Heart left ventricle (tissue), 13 donors: ENCODE data around the gene TMED5.

Experiments
- POLR2A ChIP-seq, 2 donors: fragments of 450-650 bp; IDR thresholded peaks; one replicate each; pipeline ENCODE4 v1.6.1; 2017; ENCODE audit warnings: antibody characterized with exemption in 2 of 2, mild to moderate bottlenecking in 2 of 2, moderate library complexity in 2 of 2
- TF ChIP-seq, protein P1 (sequence below), 12 donors: fragments of 200-600 bp; sonication (generic) in 4 of 12; IDR thresholded peaks; one replicate each; pipeline versions ENCODE4 v1.5.0 to v1.8.0; 2018 to 2022; ENCODE audit warnings: antibody characterized with exemption in 12 of 12, mild to moderate bottlenecking in 5 of 12
- donor health status: ischemic (EF 13 %, LVEDD 7.1; RV severe dilation, severe dysfunction).
- donor health status: DM: no; HTN: yes; CAD: no.
- donor health status: DM: no; HTN: no; CAD: no.
- donor health status: ischemic (EF 25% LVEDD 6.9; RV normal size, moderate dysfunction).
- donor health status: ischemic (EF 25% LVEDD 5.7; RV mildly dilated, moderate dysfunction).
- donor health status: ischemic (EF 35%, LVEDD 5.7; RV mildly dilated, moderate dysfunction).
- donor health status: nonischemic (EF 11% LVEDD 7.7; RV severe dilation, severe dysfunction).
- donor health status: DM: yes; HTN: yes; CAD: no.
- donor health status: PGD.
- donor health status: ischemic (EF 29% LVEDD 5.4; RV normal size, mild dysfunction).
- donor health status: nonischemic (EF 23%, LVEDD 6.1; RV moderate dilation, normal function).

DNA sequence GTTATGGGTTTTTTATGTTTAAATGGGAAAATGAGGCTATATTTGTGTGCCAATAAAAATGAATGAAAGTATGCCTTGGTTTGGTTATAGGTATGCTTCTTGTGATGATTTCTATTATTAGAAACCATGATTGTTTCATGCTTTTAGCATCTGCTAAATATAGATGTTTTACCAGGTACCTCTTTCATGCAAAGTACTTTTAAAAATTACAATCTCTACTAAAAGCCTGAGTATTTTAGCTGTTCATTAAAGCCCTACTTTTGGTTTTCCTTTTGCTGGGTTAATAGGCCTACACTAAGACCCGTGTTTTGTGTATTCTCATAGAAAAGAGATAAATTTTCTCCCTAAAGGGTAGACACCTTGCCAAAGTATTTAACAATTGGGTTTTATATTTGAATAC, 69.1 kb downstream of the TMED5 start:
- no peak for TF ChIP-seq POLR2A (IDR thresholded peaks at IDR 0.05)
- TF ChIP-seq, protein P1, sequence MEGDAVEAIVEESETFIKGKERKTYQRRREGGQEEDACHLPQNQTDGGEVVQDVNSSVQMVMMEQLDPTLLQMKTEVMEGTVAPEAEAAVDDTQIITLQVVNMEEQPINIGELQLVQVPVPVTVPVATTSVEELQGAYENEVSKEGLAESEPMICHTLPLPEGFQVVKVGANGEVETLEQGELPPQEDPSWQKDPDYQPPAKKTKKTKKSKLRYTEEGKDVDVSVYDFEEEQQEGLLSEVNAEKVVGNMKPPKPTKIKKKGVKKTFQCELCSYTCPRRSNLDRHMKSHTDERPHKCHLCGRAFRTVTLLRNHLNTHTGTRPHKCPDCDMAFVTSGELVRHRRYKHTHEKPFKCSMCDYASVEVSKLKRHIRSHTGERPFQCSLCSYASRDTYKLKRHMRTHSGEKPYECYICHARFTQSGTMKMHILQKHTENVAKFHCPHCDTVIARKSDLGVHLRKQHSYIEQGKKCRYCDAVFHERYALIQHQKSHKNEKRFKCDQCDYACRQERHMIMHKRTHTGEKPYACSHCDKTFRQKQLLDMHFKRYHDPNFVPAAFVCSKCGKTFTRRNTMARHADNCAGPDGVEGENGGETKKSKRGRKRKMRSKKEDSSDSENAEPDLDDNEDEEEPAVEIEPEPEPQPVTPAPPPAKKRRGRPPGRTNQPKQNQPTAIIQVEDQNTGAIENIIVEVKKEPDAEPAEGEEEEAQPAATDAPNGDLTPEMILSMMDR (IDR thresholded peaks at IDR 0.05) = no peak
